ENCODE data around the gene MSANTD3.

Gene MSANTD3

DNA sequence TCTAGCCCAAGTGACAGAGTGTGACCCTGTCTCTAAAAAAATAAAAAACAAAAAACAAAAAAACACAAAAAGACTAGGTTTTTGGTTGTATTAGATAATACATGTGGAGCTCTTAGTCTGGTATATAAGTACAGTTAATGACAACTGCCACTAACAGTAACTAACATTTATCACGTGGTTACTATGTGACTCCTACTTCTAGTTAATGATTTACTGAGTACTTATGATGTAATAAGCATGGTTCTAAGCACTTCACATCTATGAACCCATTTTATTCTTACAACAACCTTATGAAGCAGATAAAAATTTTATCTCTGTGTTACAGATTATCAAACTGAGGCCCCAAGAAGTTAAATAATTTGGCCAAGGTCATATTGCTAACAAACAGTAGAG is 39.9 kb downstream of the MSANTD3 start:
- no peak overlapping the region for H3K27ac ChIP-seq
- no peak for TF ChIP-seq ZFX (IDR thresholded peaks at IDR 0.05; ENCODE audit: borderline replicate concordance)
- TF ChIP-seq, protein P1, sequence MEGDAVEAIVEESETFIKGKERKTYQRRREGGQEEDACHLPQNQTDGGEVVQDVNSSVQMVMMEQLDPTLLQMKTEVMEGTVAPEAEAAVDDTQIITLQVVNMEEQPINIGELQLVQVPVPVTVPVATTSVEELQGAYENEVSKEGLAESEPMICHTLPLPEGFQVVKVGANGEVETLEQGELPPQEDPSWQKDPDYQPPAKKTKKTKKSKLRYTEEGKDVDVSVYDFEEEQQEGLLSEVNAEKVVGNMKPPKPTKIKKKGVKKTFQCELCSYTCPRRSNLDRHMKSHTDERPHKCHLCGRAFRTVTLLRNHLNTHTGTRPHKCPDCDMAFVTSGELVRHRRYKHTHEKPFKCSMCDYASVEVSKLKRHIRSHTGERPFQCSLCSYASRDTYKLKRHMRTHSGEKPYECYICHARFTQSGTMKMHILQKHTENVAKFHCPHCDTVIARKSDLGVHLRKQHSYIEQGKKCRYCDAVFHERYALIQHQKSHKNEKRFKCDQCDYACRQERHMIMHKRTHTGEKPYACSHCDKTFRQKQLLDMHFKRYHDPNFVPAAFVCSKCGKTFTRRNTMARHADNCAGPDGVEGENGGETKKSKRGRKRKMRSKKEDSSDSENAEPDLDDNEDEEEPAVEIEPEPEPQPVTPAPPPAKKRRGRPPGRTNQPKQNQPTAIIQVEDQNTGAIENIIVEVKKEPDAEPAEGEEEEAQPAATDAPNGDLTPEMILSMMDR (IDR thresholded peaks at IDR 0.05), result no peak

DNA sequence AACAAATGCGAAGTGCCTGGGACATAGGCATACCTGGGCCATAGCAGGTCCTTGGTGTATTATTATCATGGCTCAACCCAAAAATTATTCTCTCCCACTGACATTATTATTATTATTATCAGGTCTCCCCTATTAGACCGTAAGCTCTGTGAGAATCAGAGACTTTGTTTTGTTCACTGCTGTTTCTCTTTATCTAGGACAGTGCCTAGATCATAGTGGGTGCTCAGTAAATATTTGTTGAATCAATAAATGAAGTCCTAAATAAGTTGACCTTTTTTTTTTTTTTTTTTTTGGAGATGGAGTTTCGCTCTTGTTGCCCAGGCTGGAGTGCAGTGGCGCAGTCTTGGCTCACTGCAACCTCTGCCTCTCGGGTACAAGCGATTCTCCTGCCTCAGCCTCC is 41.1 kb downstream of the MSANTD3 start:
- H3K27ac ChIP-seq, result no peak overlapping the region
- TF ChIP-seq ZFX (IDR thresholded peaks at IDR 0.05; ENCODE audit: borderline replicate concordance), result no peak
- TF ChIP-seq, protein P1 (IDR thresholded peaks at IDR 0.05), result no peak

DNA sequence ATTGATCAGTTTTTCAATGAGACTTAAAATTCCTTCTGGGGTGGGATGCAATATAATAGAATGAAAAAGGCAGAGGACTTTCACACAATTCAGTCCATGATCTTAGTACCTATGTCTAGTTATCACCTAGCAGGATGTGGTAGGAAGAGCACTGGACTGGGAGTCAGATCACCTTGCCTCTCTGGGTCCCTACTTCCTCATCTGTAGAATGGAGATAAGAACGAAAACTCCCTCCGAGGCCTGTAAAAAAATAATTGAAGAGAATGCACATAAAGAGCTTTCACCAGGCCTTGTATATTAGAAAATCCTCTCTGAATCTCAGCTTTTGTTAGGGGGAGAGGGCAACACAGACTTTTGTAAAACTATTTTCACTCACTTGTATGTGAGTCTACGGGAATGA is 45.3 kb downstream of the MSANTD3 start:
- no peak for TF ChIP-seq ZFX (IDR thresholded peaks at IDR 0.05; ENCODE audit: borderline replicate concordance)
- no peak overlapping the region for H3K27ac ChIP-seq

DNA sequence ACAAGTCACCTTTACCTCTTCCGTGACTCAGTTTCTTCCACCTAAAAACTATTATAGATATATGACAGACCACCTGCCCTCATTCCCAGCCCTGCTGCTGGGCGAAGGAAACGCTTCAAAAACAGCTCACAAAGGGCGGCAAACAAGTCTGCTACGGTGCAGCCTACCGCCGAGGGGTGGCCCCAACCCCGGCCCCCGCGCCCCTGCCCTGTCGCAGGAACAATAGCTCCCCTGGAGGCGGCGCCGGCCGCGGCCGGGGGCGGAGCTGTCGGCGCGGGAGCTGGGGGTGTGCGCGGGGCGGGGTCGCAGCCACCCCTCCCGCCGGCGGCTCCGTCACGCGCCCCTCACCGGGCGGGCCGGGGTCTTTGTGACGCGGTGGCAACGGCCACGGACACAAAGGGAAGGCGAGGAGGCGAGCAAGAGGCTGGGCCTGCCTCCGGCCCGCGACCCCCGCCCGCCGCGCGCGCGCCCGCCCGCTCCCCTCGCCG is 45.9 kb downstream of the MSANTD3 start, which contains the start of gene TMEFF1:
TSS of gene TMEFF1 (plus strand) at position 362 of the 488 bp plus-strand sequence. CDS start 396 bp downstream, outside the sequence.
- no peak within 1 kb of the TSS for H3K27ac ChIP-seq
- TF ChIP-seq, protein P1 (IDR thresholded peaks at IDR 0.05), result peak; percentile 39
- TF ChIP-seq ZFX (IDR thresholded peaks at IDR 0.05; ENCODE audit: borderline replicate concordance), result no peak

DNA sequence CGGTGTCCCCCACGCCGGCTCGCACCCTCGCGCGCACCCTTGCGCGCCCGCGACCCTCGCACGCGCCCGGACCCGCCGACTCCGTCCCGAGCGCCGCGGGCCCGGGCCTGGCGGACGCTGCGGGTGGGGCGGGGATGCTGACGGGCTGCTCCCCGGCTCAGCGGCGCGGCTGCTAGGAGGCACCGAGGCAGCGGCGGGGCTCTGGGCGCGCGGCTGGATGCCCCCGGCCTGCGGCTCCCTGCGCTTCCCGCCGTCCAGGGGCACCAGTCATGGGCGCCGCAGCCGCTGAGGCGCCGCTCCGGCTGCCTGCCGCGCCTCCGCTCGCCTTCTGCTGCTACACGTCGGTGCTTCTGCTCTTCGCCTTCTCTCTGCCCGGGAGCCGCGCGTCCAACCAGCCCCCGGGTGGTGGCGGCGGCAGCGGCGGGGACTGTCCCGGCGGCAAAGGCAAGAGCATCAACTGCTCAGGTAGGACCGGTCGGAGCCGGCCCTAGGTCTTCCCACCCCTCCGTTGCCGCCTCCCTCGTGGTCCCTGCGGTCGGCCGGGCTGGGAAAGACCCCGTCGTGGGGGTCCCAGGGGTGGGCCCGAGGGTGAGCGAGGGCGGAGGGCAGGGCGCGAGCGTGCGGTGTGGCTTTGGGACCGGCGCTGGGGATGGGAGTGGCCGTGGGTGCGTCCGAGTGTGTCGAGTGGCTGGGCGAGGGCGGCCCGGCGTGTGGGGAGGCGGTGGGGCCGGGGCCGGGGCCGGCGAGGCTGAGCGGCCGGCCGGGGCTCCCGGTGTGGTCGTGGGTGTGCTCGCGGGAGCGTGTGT is 46.5 kb downstream of the MSANTD3 start:
- TF ChIP-seq, protein P1 (IDR thresholded peaks at IDR 0.05), result no peak; the same call in 1 of the 2 replicates
- H3K27ac ChIP-seq, result no peak overlapping the region

GRCh38 chr9:100474082-100474923 is 47.4 kb downstream of the MSANTD3 start:
- TF ChIP-seq ZFX (IDR thresholded peaks at IDR 0.05; ENCODE audit: borderline replicate concordance), result no peak
- TF ChIP-seq, protein P1 (IDR thresholded peaks at IDR 0.05), result no peak
- H3K27ac ChIP-seq, result no peak overlapping the region

DNA sequence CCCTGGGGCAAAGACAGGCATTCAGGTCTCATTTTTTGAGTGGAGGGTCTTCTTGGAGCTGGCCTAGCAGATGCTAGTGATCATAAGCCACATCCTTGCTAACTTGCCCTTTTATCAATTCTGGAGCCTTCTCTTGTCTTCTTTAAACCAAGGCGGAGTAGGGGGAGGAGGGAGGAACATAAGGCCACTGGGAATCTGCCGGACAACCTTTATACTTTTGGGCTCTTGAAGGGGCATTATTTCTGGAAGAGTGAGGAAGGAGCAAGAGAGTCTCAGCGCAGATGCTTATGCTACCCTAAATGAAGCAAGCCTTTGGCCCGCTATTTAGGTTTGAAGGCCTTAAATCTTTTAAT is 48.0 kb downstream of the MSANTD3 start:
- H3K27ac ChIP-seq, result no peak overlapping the region
- no peak for TF ChIP-seq ZFX (IDR thresholded peaks at IDR 0.05; ENCODE audit: borderline replicate concordance)
- TF ChIP-seq, protein P1 (IDR thresholded peaks at IDR 0.05), result no peak
